HepG2 (cell line): Measurements from ENCODE around the gene NOTUM. TPM values are rescaled to one million over a fixed set of nuclear protein-coding genes. Genes with fewer than 3 reads are reported as not detected.

Source experiments
- ELF3 ChIP-seq: IDR thresholded peaks from 2 replicates; pipeline ENCODE4 v1.6.1; 2016; ENCODE audit warnings: missing genetic modification reagents, missing compliant biosample characterization
- FOXJ3 ChIP-seq: sonication (generic); formaldehyde crosslinking; IDR thresholded peaks from 2 replicates; pipeline ENCODE4 v1.4.0; 2020; ENCODE audit warnings: missing genetic modification reagents, mild to moderate bottlenecking, borderline replicate concordance
- GLMP ChIP-seq: sonication (generic); formaldehyde crosslinking; IDR thresholded peaks from 2 replicates; pipeline ENCODE4 v1.9.0; 2021; ENCODE audit warnings: missing genetic modification reagents, mild to moderate bottlenecking, borderline replicate concordance
- HMG20B ChIP-seq: conservative IDR thresholded peaks from 2 replicates; pipeline ENCODE4 v1.6.1; 2016; ENCODE audit warnings: missing genetic modification reagents, missing compliant biosample characterization
- NAIF1 ChIP-seq: sonication (generic); formaldehyde crosslinking; IDR thresholded peaks from 2 replicates; pipeline ENCODE4 v1.5.0; 2020; ENCODE audit warnings: mild to moderate bottlenecking, missing genetic modification reagents, borderline replicate concordance
- NPAS2 ChIP-seq: sonication (generic); formaldehyde crosslinking; IDR thresholded peaks from 2 replicates; pipeline ENCODE4 v1.8.0; 2022; ENCODE audit warnings: mild to moderate bottlenecking, missing genetic modification reagents, borderline replicate concordance
- PRPF4 ChIP-seq: fragments of 200-400 bp; formaldehyde crosslinking; IDR thresholded peaks from 2 replicates; pipeline ENCODE4 v1.6.1; 2016; ENCODE audit warnings: low read length, low read depth; ENCODE audit not compliant: poor library complexity, severe bottlenecking
- SALL2 ChIP-seq: sonication (generic); formaldehyde crosslinking; IDR thresholded peaks from 2 replicates; pipeline ENCODE4 v1.8.1; 2023; ENCODE audit warnings: mild to moderate bottlenecking, missing genetic modification reagents, inconsistent platforms
- SAP130 ChIP-seq: IDR thresholded peaks from 2 replicates; pipeline ENCODE4 v1.6.1; 2016; ENCODE audit warnings: low read depth
- SATB2 ChIP-seq: sonication (generic); formaldehyde crosslinking; IDR thresholded peaks from 2 replicates; pipeline ENCODE4 v1.5.0; 2020; ENCODE audit warnings: missing genetic modification reagents
- SP5 ChIP-seq: IDR thresholded peaks from 2 replicates; pipeline ENCODE4 v1.6.1; 2016; ENCODE audit warnings: low read depth, borderline replicate concordance
- TBP ChIP-seq: sonication (generic); formaldehyde crosslinking; IDR thresholded peaks from 2 replicates; pipeline ENCODE4 v1.5.0; 2020; ENCODE audit warnings: missing genetic modification reagents
- ZBTB37 ChIP-seq: sonication (generic); formaldehyde crosslinking; IDR thresholded peaks from 2 replicates; pipeline ENCODE4 v1.4.0; 2020; ENCODE audit warnings: mild to moderate bottlenecking, missing genetic modification reagents
- ZFAT ChIP-seq: sonication (generic); formaldehyde crosslinking; conservative IDR thresholded peaks from 2 replicates; pipeline ENCODE4 v1.8.1; 2023; ENCODE audit warnings: missing genetic modification reagents, inconsistent platforms
- ZFP91 ChIP-seq: sonication (generic); formaldehyde crosslinking; IDR thresholded peaks from 2 replicates; pipeline ENCODE4 v1.9.0; 2022; ENCODE audit warnings: missing genetic modification reagents, mild to moderate bottlenecking, borderline replicate concordance
- ZNF639 ChIP-seq: conservative IDR thresholded peaks from 2 replicates; pipeline ENCODE4 v1.6.1; 2018; ENCODE audit warnings: missing genetic modification reagents
- ZNF713 ChIP-seq: sonication (generic); formaldehyde crosslinking; IDR thresholded peaks from 2 replicates; pipeline ENCODE4 v1.4.0; 2020; ENCODE audit warnings: mild to moderate bottlenecking, missing genetic modification reagents
- polyA plus RNA-seq, 8 experiments: library from polyadenylated mRNA; depleted of rRNA in 3 of 8; stranded (reverse) in 7 of 8; unstranded in 1 of 8; fragments of >200 nt; fragmentation: Illumina TruSeq in 4 of 8; extraction: Trizol in 4 of 8; gene quantifications; 2 replicates each; pipeline versions ENCODE4 v1.2.1 to v1.2.3, GENCODE V29; 2011 to 2016; ENCODE audit warnings: low read depth in 4 of 8, missing spikeins in 1 of 8, mixed read lengths in 1 of 8; ENCODE audit not compliant: insufficient read depth in 1 of 8
- total RNA-seq, 5 experiments: library from RNA; depleted of rRNA; stranded (reverse); fragments of >200 nt; fragmentation: Illumina TruSeq; extraction: Trizol; gene quantifications; 2 replicates each; pipeline ENCODE4 v1.2.3, GENCODE V29; 2016; ENCODE audit warnings: low read depth in 1 of 5
- TF ChIP-seq, protein P1 (sequence below): sonication (generic); formaldehyde crosslinking; IDR thresholded peaks from 2 replicates; pipeline ENCODE4 v1.4.0; 2020; ENCODE audit warnings: missing genetic modification reagents, mild to moderate bottlenecking, borderline replicate concordance
- TF ChIP-seq, protein P2 (sequence below): sonication (generic); formaldehyde crosslinking; IDR thresholded peaks from 2 replicates; pipeline ENCODE4 v1.4.0; 2020; ENCODE audit warnings: mild to moderate bottlenecking, missing genetic modification reagents

Gene NOTUM
- total and polyA plus RNA-seq, 2 of the 13 experiments (the other 11 are each of a cell fraction or from before 2014, with no cell fraction given), result 150 to 160 TPM

DNA sequence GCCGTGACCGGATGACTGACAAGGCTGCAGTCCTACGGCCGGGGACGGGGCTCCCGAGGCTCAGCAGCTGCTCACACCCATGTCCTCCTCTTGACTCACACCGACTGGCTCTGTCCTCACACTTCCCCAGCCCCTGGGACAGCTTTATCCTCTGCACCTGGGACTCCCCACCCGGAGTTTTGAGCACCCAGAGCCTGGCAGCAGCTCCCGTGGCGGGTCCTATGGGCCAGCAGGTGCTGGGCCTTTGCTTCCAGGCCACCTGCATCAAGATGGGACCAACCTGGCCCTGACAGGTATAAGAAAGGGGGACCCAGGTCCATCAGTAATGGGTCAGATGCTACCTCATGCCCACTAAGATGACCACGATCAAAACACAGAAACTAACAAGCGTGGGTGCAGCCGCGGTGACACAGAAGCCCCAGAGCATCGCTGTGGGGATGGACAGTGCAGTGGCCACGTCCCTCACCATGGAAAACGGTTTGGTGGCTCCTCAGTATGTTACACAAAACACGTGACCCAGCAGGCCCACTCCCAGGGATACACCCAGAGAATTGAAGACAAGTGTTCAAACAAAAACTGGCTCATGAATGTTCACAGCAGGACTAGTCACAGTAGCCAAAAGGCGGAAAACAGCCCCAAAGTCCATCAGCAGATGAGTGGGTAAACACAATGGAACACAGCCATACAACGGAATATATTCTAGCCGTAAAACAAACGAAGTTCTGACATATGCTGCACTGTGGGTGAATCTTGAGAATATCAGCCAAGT is 3.3 kb upstream of the NOTUM start (continued):
- TF ChIP-seq ZFP91 (CRISPR knock-in tag) (no peak; the same call in 1 of the 2 replicates), ZNF639 (no peak), NPAS2 (CRISPR knock-in tag) (no peak), SALL2 (CRISPR knock-in tag) (no peak), HMG20B (no peak), ZBTB37 (CRISPR knock-in tag) (peak; percentile 55; the same call in 1 of the 2 replicates), PRPF4 (no peak), NAIF1 (CRISPR knock-in tag) (no peak), SATB2 (CRISPR knock-in tag) (no peak), GLMP (CRISPR knock-in tag) (no peak), ZNF713 (CRISPR knock-in tag) (no peak), SAP130 (CRISPR knock-in tag) (peak; percentile 55), ELF3 (CRISPR knock-in tag) (peak; percentile 80), TBP (CRISPR knock-in tag) (no peak), FOXJ3 (CRISPR knock-in tag) (no peak), SP5 (CRISPR knock-in tag) (peak; percentile 29; the same call in 1 of the 2 replicates), ZFAT (CRISPR knock-in tag) (no peak)
- TF ChIP-seq, protein P1, sequence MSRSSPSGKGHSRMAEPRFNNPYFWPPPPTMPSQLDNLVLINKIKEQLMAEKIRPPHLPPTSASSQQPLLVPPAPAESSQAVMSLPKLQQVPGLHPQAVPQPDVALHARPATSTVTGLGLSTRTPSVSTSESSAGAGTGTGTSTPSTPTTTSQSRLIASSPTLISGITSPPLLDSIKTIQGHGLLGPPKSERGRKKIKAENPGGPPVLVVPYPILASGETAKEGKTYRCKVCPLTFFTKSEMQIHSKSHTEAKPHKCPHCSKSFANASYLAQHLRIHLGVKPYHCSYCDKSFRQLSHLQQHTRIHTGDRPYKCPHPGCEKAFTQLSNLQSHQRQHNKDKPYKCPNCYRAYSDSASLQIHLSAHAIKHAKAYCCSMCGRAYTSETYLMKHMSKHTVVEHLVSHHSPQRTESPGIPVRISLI (CRISPR knock-in tag), result no peak
- TF ChIP-seq, protein P2, sequence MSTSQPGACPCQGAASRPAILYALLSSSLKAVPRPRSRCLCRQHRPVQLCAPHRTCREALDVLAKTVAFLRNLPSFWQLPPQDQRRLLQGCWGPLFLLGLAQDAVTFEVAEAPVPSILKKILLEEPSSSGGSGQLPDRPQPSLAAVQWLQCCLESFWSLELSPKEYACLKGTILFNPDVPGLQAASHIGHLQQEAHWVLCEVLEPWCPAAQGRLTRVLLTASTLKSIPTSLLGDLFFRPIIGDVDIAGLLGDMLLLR (CRISPR knock-in tag), result no peak
